ENCODE measurements around the gene TMEM144.
"Not testable (repeated sequence)": the region's sequence is repeated elsewhere in the genome, so short reads cannot be mapped to it uniquely, and the experiment has no call there.

The TMEM144 gene

DNA sequence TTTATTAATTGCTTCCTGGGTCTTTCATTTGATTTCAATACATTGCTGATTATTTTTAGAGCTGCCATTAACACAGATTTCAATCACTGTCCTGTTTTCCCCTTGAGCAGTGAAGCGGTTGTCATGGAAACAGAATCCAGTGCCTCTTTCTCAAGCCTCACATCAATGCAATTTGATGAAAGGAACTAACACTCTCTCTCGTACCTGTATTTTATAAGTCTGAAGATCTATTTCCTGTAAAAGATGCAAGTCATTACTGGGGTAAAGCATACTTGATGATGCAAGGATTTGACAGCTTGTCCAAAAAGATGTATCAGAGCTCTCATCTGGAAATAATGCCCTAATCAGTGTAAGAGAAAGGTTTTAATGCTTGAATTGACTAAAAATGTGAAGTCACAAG lies 19.6 kb upstream of the TMEM144 start:
- DNase-seq: no peak

DNA sequence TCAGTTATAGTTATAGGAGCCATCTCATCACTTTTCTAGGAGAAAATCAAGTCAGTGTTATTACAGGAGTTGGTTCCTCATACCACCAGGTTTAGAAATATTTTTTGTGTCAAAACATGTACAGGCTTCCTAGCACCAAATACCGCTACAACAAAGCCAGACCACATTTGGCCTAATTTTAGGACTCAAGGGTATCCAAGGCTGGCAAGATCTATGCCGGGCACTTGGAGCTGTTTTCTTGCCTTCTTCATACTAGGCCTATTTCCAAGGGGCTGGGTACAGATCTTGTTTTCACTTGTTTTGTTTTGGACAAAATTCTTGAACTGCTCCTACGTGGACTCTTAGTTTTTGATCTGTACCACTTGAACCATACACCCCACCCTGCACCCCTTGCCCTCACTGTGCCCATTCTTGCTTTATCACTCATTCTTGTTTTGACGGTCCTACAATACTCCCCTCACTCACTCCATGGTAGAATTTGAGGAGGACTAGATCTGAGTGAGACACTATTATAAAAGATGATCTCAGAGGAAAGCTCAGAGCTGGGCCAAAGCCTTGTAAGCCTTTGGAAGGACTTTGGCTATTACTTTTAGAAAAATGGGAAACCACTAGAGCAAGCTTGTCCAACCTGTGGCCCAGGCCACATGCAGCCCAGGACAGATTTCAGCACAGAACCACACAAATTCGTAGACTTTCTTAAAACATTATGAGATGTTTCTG lies 17.7 kb upstream of the TMEM144 start:
- DNase-seq: no peak

DNA sequence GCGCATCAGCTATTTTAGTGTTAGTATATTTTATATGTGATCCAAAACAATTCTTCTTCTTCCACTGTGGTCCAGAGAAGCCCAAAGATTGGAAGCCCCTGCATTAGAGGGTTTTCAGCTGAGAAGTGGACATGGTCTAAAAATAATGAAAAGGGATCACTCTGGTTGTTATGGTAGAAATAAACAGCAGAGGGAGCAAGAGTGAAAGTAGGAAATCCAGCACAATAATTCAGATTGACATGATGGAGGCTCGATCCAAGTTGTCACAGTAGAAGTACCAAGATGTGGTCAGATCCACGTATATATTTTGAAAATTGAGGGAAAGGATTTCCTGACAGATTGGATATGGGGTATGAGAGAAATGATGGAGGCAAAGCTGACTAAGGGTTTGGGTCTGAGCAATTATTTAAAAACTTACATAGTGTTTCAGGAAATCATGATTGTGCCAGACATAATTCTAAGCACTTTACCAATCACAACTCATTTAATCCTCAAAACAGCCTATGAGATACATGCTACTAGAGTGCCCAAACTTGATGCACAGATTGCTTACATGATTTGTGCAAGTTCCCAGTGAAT lies 17.0 kb upstream of the TMEM144 start:
- DNase-seq: no peak

DNA sequence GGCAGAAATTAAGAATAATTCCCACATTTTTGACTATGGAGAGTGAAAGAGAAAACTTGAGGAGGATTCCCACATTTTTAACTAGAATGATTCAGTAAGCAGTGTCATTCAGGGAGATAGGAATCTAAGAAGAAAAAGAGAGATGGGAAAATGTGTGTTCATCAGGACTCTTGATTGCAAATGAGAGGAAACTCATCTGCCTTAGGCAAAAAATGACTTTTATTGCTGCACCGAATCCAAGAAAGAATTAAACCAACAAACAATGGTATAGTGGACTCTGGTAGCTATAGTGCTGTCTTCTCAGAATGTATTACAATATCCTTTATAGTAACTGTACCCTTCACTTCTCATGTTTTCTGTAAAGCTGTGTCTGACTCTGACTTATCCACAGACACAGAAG lies 15.0 kb upstream of the TMEM144 start:
- DNase-seq: no peak

DNA sequence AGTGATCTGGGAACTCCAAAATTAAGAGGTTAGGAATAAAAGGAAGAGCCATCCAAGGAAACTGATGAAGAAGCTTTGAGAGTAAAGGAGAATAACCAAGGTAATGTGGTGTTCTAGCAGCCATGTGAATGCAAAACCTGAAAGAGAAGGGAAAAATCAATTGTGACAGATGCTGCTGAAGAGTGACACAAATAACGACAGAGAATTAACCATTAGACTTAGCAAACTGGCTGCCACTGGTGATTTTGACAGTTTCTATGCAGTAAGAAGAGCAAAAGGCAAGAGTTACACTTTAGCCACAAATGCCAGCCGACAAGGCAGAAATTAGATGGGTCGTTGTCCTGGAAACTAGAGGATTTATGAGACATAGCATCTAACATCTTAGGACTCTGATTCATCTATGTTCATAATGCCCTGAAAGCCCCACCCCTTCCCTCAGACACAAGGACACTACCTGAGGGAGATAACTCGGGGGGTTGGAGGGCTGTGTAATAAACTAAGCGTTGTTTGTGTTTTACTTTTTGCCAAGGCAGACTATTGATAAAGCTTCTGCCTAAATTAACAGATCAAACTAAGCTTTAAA lies 13.0 kb upstream of the TMEM144 start:
- no peak for DNase-seq

DNA sequence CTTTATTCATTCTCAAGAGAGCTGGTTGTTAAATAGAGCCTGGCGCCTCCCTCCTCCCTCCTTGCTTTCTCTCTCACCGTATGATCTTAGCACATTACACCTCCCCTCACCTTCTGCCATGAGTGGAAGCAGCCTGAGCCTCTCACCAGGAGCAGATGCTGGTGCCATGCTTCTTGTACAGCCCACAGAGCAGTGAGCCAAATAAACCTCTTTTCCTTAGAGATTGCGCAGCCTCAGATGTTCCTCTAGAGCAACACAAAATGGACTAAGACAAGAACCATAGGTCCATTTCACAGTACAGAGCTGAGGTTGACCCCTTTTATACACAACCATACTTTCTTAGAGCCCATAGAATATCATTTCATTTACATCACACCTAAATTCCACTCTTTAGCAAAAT lies 10.1 kb upstream of the TMEM144 start:
- DNase-seq: no peak

DNA sequence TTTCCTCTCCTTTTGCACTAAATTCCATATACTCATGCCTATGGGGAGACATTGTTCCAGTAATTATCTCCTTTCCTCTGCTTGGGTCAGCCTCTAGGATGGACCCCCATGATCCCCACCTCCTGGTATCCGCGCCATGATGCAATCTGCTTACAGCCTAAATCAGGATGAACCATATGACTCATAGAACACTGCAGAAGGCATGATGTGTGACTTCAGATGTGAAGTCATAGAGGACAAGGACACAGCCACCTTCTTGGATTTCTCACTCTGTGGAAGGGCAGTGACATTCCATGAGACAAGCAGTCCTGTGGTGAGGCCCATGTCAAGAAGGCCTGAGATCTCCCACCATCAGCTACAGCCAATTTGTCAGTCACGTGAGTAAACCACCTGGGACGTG lies 9.0 kb upstream of the TMEM144 start:
- DNase-seq: no peak

DNA sequence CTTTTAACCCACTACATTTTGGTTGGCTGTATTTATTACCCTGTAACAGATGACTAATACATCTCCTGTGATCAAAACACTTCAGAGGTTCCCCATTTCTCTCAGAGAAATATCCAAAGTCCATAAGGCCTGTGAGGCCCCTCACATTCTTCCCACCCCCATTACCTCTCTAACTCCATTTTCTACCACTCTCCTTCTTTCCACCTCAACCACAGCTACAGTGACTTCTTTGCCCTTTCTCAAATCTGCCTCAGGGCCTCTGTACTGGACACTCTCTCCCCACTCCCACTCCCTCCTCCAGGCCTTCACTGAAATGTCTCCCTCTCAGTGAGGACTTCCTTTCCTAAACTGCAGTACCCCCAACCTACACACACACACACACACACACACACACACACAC lies 8.4 kb upstream of the TMEM144 start:
- DNase-seq: no peak

DNA sequence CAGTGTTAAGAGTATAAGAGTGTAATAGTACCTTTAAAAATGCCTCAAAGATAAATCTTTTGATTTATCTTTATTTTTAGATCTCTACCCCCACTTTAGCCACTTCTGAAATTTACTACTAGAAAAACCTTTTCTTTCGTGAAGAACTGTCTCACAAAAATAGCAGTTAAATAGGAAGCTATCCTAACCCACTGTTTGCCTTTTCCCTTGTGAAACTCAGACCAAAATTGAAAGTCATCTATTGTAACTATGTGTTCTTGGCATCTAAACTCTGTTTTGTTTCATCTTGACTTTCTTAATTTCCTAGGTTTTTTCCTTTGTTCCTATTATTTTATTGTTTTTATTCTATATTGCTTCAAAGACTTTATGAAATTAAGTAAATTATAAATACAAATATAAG lies 7.8 kb upstream of the TMEM144 start:
- DNase-seq: no peak

DNA sequence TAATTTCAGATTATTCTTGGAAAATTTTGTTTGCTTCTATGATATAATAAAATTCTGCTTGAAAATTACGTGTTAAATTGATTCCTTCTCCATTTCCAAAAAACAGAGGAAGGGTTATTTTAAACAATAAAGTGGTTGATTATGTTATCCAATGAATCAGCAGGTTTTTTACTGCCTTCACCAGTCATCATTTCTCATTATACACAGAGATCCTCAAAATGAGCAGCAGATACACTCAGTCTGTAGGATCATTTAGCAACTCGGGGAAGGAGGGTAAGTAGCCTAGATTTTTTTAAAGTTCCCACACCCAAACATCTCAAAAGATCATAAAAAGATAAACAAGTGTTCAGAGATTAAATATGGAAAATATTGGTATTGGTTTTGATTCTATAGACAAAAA lies 6.8 kb upstream of the TMEM144 start:
- no peak for DNase-seq

DNA sequence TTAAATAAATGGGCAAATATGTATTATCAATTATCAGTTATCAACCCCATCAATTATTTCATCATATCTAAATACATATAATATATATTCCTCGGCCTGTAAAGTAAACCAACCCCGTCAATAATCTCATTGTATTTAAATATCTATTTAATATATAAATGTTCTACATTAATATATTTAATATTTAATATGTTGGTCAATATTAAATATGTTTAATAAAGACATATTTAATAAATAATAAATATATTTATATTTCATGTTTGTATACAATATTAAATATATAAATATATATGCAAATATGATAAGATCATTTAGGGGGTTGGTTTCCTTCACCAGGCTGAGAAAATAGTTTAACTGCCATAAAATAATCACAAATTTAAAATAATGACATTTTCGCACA lies 6.4 kb upstream of the TMEM144 start:
- DNase-seq: no peak

DNA sequence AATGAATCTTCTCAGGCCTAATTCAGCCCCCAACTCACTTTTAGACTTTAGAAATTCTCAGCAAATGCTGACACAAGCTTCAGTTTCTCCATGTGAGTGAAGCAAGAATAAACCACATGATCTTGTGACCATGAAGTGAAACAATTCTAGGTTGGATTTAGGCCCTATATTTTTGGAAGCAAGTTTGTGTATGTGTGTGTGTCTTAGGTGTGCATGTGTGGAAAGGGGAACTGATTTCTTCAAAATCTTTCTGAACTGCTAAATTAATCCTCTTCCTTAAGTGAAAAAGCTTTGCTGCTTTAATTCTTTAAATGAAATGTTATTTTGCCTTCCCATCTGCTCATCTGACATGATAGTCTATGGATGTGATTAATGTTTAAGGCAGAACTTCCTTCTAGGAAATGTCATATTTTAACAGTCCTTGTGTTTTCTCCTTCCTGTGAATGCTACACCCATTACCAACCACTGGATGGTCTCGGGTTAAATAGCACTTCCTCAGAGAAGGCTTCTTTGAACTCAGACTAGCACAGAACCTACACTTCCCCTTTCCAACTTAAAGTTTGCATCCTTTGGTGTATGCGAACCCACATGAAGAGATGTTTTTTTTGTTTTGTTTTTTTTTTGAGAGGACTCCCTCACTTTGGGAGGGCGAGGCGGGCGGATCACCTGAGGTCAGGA lies 1.2 kb upstream of the TMEM144 start:
- no peak for DNase-seq

DNA sequence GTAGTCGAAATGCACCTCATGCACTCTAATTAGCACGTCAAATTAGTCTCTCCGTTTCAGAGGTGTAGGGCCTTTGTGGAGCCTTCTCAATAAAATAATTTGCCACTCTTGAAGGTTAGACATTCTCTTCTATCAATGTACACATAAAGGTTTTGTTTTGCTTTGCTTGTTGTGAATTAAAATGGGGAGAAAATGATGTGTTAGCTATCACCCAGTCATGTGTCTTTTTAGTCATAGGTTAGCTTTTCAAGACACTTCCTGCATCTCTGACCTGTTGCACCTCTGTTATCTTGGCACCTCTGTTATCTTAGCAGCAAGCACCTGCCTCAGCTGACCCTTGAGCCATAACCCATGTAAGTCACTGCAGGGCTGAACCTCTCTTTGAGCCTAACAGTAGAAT lies 936 bp downstream of the TMEM144 start:
- no peak for DNase-seq

DNA sequence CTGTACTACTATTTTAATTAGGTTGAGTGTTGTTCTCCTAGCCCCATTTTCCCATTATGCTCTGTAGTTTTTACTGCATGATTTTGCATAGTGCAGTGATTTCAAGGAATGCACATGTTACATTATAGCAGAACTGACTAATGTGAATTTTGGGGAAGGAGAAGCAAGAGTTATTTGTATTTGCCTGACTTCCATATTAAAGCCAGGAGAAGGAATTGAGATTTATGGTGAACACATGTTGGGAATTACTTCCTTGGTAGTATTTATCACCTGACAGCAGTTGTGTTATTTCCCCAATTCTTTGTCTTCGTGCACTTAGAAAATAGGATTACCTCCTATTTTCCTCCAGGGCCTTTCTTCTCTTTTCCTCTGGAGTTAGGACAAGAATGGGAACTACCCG lies 3.2 kb downstream of the TMEM144 start:
- no peak for DNase-seq

DNA sequence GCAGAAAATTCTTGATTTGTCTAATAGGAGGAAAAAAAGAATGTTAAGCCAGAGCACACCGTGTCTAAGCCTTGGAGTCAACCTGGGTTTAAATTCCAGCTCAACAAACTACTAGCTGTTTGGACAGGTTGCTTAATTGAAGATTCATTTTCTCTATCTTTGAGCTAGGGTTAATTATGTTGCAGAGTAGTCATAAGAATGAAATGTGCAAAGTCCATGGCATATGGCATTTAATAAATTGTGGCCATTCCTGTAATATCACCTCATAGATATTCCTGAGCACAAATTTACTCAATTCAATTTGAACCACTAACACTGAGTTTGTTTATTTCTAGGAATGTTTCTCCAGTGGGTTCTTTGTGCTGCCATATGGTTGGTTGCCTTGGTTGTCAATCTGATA lies 4.6 kb downstream of the TMEM144 start:
- DNase-seq: no peak

DNA sequence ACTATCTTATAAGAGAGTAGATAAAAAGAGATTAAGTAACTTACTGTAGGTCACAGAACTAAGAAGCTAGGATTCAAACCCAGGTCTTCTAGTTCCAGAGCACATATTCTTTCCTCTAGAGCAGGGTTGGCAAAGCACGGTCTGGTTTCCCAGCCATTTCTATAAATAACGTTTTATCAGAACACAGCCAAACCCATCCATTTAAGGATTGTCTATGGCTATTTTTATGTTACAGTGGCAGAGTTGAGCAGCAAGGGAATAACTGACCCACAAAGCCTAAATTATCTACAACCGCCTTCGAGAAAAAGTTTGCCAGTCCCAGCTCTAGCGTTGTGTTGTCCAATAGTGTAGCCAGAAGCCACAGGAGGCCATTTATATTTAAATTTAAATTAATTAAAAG lies 7.5 kb downstream of the TMEM144 start:
- no peak for DNase-seq

DNA sequence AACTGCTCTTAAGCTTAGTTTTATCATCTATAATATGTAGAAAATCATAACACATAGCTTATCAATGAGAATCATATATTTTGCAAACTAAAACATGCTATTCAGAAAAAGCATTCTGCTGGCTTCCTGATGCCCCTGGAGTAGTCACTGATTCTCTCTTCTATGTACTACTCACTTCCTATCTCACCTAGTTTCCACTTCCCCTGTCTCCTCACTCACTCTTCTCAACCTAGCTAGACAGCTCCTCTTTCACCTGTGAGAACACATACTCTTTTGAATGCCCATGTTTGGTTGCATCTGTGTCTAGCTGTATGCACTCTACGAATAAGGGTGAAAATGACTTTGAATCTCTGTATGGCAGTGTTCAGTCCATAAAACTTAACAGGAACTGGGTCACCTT lies 9.3 kb downstream of the TMEM144 start:
- no peak for DNase-seq

DNA sequence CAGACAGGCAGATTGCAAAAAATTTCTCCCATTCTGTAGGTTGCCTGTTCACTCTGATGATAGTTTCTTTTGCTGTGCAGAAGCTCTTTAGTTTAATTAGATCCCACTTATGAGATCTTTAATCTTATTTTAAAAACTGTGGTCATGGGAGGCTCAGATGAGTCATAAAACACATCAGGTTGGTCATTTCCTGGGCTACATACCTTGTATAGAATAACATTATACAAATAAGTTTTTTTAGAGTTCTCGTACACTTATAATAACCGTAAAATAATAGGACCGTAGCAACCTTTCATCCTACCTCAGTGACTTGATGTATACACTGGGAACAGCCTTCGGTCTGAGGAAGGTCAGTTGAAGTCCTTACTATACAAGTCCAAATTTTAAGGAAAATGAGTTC lies 14.0 kb downstream of the TMEM144 start:
- not testable (repeated sequence) for DNase-seq

DNA sequence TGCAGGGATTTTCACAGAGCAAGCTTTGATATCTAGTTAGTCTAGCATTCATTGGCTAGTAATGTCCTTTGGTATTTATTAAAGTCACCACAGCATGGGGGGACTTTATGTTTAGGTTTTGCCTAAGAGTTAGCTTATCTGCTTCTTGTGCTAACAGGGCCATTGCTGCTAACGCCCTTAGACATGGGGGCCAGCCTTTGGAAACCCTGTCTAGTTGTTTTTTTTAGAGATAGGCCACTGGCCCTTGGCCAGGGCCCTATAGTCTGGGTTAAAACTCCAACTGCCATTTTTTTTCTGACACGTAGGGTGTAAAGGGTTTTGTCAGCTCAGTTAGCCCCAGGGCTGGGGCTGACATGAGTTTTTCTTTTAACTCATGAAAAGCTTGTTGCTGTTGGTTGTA lies 14.7 kb downstream of the TMEM144 start:
- not testable (repeated sequence) for DNase-seq

DNA sequence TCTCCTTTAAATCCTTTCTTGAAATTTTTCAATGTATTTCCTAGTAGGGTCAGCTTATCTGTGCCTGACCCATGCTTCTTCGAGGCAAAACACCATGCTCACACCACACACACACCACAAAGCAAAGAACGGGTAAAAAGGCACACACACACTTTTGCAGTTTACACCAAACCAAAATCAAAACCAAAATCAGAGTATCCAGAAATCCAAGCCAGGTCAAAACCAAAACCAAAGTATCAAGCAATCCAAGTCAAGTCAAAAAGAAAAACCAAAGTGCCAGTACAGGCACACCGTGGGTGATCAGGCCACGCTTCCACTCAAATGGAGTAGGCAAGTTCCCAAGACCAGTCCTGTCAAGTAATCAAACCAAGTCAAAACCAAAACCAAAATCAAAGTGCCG lies 17.6 kb downstream of the TMEM144 start:
- DNase-seq: not testable (repeated sequence)

DNA sequence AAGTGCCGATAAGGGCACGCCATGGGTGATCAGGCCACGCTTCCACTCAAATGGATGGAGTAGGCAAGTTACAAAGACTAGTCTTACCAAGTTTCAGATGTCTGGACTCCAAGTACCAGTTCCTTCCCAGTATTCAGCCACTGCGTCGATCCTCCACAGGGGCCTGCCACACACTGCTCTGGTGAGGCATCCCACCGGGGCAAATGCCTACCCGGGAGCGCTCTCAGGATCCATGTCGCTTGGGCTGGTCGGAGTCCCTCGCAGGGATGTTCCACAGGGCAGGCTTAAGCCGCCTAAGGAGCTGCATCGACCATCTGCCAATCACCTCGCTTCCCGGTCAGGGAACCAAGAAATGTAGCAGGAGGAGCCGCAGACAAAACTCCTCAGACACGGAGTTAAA lies 18.1 kb downstream of the TMEM144 start:
- DNase-seq: not testable (repeated sequence)

DNA sequence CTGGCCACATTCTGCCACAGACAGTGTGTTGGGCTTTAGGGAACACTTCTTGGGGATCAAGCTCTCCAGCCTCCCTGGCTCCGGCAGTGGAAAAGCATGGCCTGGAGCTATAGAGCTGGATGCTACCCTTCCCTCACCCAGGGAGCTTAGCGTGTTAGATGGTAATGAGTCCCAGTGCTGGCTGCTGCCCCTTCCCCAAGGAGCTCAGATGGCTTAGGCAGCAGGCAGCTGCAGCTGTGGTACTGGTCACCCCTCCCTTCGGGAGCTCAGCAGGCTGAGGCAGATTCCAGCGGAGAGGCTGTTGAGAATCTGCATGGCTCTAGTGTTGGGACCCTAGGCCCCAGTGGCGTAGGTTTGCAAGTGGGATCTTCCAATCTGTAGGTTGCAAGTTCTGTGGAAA lies 19.5 kb downstream of the TMEM144 start:
- DNase-seq: no peak

DNA sequence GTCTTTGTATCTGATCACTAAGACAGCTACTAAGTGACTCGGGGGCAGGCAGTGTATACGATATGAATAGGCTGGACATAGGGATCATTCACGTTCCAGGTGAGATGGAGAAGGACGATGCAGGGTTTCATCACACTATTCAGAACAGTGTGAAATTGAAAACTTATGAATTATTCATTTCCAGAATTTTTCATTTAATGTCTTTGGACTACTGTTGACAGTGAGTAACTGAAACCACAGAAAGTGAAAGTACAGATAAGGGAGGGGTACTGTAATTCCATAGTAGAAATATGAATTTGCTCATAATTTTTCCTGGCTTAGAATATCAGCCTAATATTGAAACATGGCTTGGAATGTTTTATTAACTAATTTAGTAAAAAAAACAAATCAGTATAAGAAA lies 24.4 kb downstream of the TMEM144 start:
- DNase-seq: no peak

Data from right kidney (tissue), 1 donor.